GM12878 (cell line): Measurements from ENCODE around the gene LRRC3C. TPM values are rescaled to one million over a fixed set of nuclear protein-coding genes. Genes with fewer than 3 reads are reported as not detected.
A peak's percentile ranks its signal among the peaks of the same experiment; 100 is the strongest.

ENCODE experiments used
- ASH2L ChIP-seq: fragments of 300-600, 200-600 bp; sonication (generic); IDR thresholded peaks from 2 replicates; pipeline ENCODE4 v1.6.1; 2017; ENCODE audit warnings: low read depth, mild to moderate bottlenecking, borderline replicate concordance
- EP300 ChIP-seq, 2 experiments: fragments of 150-350 bp in 1 of 2; IDR thresholded peaks; 2 replicates each; pipeline ENCODE4 v1.6.1; 2011 to 2012; ENCODE audit warnings: low read depth in 2 of 2, low read length in 2 of 2, borderline replicate concordance in 1 of 2, improper control_type of control experiment in 1 of 2, inconsistent platforms in 1 of 2; ENCODE audit not compliant: control insufficient read depth in 1 of 2
- EZH2 ChIP-seq: IDR thresholded peaks from 2 replicates; pipeline ENCODE4 v1.6.1; 2012; ENCODE audit warnings: low read depth, mild to moderate bottlenecking, control low read depth, inconsistent platforms, low read length, borderline replicate concordance; ENCODE audit not compliant: control insufficient read depth
- JUNB ChIP-seq: IDR thresholded peaks from 2 replicates; pipeline ENCODE4 v1.6.1; 2016; ENCODE audit warnings: antibody characterized with exemption, mild to moderate bottlenecking
- KLF5 ChIP-seq: fragments of 450-650 bp; IDR thresholded peaks from 2 replicates; pipeline ENCODE4 v1.6.1; 2014; ENCODE audit warnings: mild to moderate bottlenecking; ENCODE audit not compliant: partially characterized antibody
- MYC ChIP-seq: IDR thresholded peaks from 2 replicates; pipeline ENCODE4 v1.6.1; 2011; ENCODE audit warnings: mild to moderate bottlenecking, low read length, moderate library complexity, inconsistent platforms; ENCODE audit not compliant: insufficient read depth, insufficient replicate concordance, insufficient read length, severe bottlenecking
- PML ChIP-seq: IDR thresholded peaks from 2 replicates; pipeline ENCODE4 v1.6.1; 2012; ENCODE audit warnings: low read length, inconsistent platforms
- POU2F2 ChIP-seq: IDR thresholded peaks from 3 replicates; pipeline ENCODE4 v1.6.1; 2011; ENCODE audit warnings: low read depth, mild to moderate bottlenecking, low read length, borderline replicate concordance
- SIX5 ChIP-seq: IDR thresholded peaks from 2 replicates; pipeline ENCODE4 v1.6.1; 2011; ENCODE audit warnings: mild to moderate bottlenecking, low read depth, low read length, moderate library complexity; ENCODE audit not compliant: severe bottlenecking
- SREBF2 ChIP-seq: IDR thresholded peaks from 2 replicates; pipeline ENCODE4 v1.6.1; 2012; ENCODE audit warnings: mild to moderate bottlenecking, low read length
- ZNF24 ChIP-seq: fragments of 450-650 bp; IDR thresholded peaks from 2 replicates; pipeline ENCODE4 v1.6.1; 2017; ENCODE audit warnings: antibody characterized with exemption, mild to moderate bottlenecking
- ZNF622 ChIP-seq: fragments of 450-650 bp; IDR thresholded peaks from 2 replicates; pipeline ENCODE4 v1.6.1; 2017; ENCODE audit warnings: mild to moderate bottlenecking, inconsistent platforms
- ZZZ3 ChIP-seq: IDR thresholded peaks from 2 replicates; pipeline ENCODE4 v1.6.1; 2011; ENCODE audit warnings: low read depth; ENCODE audit not compliant: control insufficient read depth, insufficient read length
- polyA plus RNA-seq, 11 experiments: library from polyadenylated mRNA; depleted of rRNA in 4 of 11; unstranded in 6 of 11; stranded (reverse) in 5 of 11; fragments of >200 nt; fragmentation: Nextera tagmentation in 4 of 11; fragmentation: Illumina TruSeq in 1 of 11; extraction: Ambion mirVana in 4 of 11; extraction: Trizol in 1 of 11; gene quantifications; 1 replicate in 1 of 11; 2 replicates in 10 of 11; pipeline versions ENCODE4 v1.2.1 to v1.2.3, GENCODE V29; 2011 to 2016; ENCODE audit warnings: inconsistent platforms in 2 of 11, missing spikeins in 2 of 11, low read depth in 1 of 11
- total RNA-seq, 4 experiments: library from RNA; depleted of rRNA in 3 of 4; stranded (reverse); fragments of >200 nt in 3 of 4; fragmentation: Illumina TruSeq in 1 of 4; extraction: Trizol in 1 of 4; gene quantifications; 2 replicates each; pipeline versions ENCODE4 v1.2.1 to v1.2.3, GENCODE V29; 2013 to 2021
- TF ChIP-seq, protein P1 (sequence below): fragments of 450-650 bp; IDR thresholded peaks from 2 replicates; pipeline ENCODE4 v1.6.1; 2017; ENCODE audit warnings: mild to moderate bottlenecking, moderate library complexity
- TF ChIP-seq, protein P2 (sequence below): fragments of 450-650 bp; formaldehyde crosslinking; IDR thresholded peaks from 2 replicates; pipeline ENCODE4 v1.4.0; 2020; ENCODE audit warnings: mild to moderate bottlenecking, moderate library complexity
- TF ChIP-seq, protein P3 (sequence below): fragments of 450-650 bp; IDR thresholded peaks from 2 replicates; pipeline ENCODE4 v1.6.1; 2018; ENCODE audit warnings: borderline replicate concordance, mild to moderate bottlenecking; ENCODE audit not compliant: partially characterized antibody
- TF ChIP-seq, protein P4 (sequence below): IDR thresholded peaks from 2 replicates; pipeline ENCODE4 v1.6.1; 2012; ENCODE audit warnings: low read length, inconsistent platforms

LRRC3C gene
- total and polyA plus RNA-seq, 10 of the 15 experiments (the other 5 are each of a cell fraction or from before 2014, with no cell fraction given), result not detected

DNA sequence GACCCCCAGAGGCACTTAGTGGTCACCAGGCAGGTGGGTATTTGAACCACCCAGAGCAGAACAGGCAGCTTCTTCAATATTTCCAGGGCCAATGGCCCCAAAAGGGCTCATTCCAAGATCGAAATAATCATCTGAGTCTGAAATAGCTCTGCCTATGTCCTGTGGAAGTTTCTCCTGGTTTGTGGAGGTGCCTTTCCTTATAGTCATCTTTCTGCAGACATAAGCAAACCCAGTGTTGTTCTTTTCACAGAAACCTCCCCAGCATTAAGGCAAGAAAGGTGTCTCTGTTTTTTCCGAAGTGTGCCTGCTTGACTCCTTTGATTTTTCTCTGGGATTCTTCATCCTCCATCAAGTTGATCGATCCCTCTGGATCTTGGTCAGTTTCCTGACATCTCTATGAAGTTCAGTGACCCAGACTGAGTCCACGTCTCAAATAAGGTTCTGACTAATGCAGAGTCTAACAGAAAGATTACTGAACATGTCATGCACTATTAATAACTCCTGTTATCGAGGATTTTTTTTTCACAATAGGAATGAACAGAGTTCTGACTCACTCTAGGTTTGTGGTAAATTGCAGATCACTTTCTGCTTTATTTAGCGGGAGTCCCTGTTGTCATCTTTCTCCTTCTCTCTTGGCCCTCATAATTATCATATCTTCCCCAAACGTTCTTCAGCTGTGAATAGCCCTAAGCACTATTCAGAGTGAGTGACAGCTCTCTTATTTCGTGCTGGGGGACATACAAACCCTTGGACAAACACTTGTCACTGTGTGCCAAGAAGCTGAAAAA lies 1.5 kb downstream of the LRRC3C start (continued):
- TF ChIP-seq EP300 (IDR thresholded peaks at IDR 0.05; ENCODE audit: borderline replicate concordance in 1 of 2, control insufficient read depth in 1 of 2, low read depth in 2 of 2, low read length in 2 of 2), result no peak
- 0 out of 2 replicates have a peak, but pooled peaks have one; percentile 62 for TF ChIP-seq PML
- TF ChIP-seq JUNB, result peak; percentile 89
- no peak for TF ChIP-seq EZH2
- no peak for TF ChIP-seq MYC
- no peak for TF ChIP-seq ZZZ3
- TF ChIP-seq, protein P1, sequence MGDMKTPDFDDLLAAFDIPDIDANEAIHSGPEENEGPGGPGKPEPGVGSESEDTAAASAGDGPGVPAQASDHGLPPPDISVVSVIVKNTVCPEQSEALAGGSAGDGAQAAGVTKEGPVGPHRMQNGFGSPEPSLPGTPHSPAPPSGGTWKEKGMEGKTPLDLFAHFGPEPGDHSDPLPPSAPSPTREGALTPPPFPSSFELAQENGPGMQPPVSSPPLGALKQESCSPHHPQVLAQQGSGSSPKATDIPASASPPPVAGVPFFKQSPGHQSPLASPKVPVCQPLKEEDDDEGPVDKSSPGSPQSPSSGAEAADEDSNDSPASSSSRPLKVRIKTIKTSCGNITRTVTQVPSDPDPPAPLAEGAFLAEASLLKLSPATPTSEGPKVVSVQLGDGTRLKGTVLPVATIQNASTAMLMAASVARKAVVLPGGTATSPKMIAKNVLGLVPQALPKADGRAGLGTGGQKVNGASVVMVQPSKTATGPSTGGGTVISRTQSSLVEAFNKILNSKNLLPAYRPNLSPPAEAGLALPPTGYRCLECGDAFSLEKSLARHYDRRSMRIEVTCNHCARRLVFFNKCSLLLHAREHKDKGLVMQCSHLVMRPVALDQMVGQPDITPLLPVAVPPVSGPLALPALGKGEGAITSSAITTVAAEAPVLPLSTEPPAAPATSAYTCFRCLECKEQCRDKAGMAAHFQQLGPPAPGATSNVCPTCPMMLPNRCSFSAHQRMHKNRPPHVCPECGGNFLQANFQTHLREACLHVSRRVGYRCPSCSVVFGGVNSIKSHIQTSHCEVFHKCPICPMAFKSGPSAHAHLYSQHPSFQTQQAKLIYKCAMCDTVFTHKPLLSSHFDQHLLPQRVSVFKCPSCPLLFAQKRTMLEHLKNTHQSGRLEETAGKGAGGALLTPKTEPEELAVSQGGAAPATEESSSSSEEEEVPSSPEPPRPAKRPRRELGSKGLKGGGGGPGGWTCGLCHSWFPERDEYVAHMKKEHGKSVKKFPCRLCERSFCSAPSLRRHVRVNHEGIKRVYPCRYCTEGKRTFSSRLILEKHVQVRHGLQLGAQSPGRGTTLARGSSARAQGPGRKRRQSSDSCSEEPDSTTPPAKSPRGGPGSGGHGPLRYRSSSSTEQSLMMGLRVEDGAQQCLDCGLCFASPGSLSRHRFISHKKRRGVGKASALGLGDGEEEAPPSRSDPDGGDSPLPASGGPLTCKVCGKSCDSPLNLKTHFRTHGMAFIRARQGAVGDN, result no peak
- TF ChIP-seq ZNF24, result no peak
- no peak for TF ChIP-seq SIX5
- no peak for TF ChIP-seq POU2F2
- TF ChIP-seq ASH2L, result no peak
- TF ChIP-seq, protein P2, sequence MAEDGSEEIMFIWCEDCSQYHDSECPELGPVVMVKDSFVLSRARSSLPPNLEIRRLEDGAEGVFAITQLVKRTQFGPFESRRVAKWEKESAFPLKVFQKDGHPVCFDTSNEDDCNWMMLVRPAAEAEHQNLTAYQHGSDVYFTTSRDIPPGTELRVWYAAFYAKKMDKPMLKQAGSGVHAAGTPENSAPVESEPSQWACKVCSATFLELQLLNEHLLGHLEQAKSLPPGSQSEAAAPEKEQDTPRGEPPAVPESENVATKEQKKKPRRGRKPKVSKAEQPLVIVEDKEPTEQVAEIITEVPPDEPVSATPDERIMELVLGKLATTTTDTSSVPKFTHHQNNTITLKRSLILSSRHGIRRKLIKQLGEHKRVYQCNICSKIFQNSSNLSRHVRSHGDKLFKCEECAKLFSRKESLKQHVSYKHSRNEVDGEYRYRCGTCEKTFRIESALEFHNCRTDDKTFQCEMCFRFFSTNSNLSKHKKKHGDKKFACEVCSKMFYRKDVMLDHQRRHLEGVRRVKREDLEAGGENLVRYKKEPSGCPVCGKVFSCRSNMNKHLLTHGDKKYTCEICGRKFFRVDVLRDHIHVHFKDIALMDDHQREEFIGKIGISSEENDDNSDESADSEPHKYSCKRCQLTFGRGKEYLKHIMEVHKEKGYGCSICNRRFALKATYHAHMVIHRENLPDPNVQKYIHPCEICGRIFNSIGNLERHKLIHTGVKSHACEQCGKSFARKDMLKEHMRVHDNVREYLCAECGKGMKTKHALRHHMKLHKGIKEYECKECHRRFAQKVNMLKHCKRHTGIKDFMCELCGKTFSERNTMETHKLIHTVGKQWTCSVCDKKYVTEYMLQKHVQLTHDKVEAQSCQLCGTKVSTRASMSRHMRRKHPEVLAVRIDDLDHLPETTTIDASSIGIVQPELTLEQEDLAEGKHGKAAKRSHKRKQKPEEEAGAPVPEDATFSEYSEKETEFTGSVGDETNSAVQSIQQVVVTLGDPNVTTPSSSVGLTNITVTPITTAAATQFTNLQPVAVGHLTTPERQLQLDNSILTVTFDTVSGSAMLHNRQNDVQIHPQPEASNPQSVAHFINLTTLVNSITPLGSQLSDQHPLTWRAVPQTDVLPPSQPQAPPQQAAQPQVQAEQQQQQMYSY (CRISPR knock-in tag), result no peak
- TF ChIP-seq, protein P3, sequence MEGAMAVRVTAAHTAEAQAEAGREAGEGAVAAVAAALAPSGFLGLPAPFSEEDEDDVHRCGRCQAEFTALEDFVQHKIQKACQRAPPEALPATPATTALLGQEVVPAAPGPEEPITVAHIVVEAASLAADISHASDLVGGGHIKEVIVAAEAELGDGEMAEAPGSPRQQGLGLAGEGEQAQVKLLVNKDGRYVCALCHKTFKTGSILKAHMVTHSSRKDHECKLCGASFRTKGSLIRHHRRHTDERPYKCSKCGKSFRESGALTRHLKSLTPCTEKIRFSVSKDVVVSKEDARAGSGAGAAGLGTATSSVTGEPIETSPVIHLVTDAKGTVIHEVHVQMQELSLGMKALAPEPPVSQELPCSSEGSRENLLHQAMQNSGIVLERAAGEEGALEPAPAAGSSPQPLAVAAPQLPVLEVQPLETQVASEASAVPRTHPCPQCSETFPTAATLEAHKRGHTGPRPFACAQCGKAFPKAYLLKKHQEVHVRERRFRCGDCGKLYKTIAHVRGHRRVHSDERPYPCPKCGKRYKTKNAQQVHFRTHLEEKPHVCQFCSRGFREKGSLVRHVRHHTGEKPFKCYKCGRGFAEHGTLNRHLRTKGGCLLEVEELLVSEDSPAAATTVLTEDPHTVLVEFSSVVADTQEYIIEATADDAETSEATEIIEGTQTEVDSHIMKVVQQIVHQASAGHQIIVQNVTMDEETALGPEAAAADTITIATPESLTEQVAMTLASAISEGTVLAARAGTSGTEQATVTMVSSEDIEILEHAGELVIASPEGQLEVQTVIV, result no peak
- no peak for TF ChIP-seq ZNF622
- TF ChIP-seq, protein P4, sequence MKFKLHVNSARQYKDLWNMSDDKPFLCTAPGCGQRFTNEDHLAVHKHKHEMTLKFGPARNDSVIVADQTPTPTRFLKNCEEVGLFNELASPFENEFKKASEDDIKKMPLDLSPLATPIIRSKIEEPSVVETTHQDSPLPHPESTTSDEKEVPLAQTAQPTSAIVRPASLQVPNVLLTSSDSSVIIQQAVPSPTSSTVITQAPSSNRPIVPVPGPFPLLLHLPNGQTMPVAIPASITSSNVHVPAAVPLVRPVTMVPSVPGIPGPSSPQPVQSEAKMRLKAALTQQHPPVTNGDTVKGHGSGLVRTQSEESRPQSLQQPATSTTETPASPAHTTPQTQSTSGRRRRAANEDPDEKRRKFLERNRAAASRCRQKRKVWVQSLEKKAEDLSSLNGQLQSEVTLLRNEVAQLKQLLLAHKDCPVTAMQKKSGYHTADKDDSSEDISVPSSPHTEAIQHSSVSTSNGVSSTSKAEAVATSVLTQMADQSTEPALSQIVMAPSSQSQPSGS, result peak; percentile 93
- TF ChIP-seq KLF5, result no peak
- TF ChIP-seq SREBF2, result no peak
